Measurements from ENCODE around the gene SERP2.

DNA sequence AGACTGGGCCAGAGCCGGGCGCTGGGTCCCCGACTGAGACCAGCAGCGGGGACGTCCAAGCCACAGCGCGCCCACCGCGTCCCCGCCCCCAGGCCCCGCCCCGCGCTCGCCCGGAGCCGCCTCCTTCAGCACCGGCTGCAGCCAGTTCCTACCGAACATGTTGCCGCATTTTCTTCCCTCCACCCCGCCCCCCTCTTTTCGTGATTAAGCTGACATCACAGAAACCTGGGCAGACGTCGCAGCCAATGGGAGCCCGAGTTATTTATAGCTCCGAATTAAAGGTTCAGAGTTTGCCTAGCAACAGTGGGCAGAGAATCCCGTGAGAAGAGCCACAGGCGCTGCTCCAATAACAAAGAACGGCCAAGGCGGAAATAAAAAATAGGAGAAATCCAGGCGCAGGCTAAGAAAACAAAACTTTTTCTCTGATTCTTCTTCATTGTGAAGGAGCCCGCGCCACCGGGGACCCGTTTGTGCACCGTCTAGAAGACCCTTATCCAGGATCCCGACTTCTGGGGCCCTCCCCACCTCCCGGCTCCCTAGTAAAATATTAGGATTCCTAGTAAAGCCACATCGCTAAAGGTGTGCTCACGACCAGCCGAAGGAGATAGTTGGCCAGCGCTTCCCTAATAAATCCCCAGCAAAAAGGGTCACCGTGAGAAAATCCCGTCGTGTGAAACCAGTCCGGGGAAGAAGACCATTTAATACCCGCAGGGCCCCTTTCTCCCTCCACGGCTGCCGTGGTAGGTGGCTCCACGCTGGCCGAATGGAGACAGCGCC is 61.7 kb downstream of the SERP2 start:
- TF ChIP-seq KDM1A (IDR thresholded peaks at IDR 0.05; ENCODE audit: borderline replicate concordance): no peak
- TF ChIP-seq, protein P1, sequence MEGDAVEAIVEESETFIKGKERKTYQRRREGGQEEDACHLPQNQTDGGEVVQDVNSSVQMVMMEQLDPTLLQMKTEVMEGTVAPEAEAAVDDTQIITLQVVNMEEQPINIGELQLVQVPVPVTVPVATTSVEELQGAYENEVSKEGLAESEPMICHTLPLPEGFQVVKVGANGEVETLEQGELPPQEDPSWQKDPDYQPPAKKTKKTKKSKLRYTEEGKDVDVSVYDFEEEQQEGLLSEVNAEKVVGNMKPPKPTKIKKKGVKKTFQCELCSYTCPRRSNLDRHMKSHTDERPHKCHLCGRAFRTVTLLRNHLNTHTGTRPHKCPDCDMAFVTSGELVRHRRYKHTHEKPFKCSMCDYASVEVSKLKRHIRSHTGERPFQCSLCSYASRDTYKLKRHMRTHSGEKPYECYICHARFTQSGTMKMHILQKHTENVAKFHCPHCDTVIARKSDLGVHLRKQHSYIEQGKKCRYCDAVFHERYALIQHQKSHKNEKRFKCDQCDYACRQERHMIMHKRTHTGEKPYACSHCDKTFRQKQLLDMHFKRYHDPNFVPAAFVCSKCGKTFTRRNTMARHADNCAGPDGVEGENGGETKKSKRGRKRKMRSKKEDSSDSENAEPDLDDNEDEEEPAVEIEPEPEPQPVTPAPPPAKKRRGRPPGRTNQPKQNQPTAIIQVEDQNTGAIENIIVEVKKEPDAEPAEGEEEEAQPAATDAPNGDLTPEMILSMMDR (IDR thresholded peaks at IDR 0.05 in 2 of 3, conservative IDR thresholded peaks at IDR 0.05 in 1 of 3; ENCODE audit: control insufficient read depth in 2 of 3, extremely low read depth in 1 of 3, insufficient read depth in 1 of 3, low read depth in 3 of 3, low read length in 3 of 3): no peak
- TF ChIP-seq PAX8 (IDR thresholded peaks at IDR 0.05): no peak
- 0 out of 2 replicates have a peak, but pooled peaks have one; percentile 10 for TF ChIP-seq TCF12 (IDR thresholded peaks at IDR 0.05; ENCODE audit: low read depth, low read length)
- peak; percentile 22 for TF ChIP-seq SP1 (IDR thresholded peaks at IDR 0.05; ENCODE audit: low read depth, low read length)
- TF ChIP-seq, protein P2, sequence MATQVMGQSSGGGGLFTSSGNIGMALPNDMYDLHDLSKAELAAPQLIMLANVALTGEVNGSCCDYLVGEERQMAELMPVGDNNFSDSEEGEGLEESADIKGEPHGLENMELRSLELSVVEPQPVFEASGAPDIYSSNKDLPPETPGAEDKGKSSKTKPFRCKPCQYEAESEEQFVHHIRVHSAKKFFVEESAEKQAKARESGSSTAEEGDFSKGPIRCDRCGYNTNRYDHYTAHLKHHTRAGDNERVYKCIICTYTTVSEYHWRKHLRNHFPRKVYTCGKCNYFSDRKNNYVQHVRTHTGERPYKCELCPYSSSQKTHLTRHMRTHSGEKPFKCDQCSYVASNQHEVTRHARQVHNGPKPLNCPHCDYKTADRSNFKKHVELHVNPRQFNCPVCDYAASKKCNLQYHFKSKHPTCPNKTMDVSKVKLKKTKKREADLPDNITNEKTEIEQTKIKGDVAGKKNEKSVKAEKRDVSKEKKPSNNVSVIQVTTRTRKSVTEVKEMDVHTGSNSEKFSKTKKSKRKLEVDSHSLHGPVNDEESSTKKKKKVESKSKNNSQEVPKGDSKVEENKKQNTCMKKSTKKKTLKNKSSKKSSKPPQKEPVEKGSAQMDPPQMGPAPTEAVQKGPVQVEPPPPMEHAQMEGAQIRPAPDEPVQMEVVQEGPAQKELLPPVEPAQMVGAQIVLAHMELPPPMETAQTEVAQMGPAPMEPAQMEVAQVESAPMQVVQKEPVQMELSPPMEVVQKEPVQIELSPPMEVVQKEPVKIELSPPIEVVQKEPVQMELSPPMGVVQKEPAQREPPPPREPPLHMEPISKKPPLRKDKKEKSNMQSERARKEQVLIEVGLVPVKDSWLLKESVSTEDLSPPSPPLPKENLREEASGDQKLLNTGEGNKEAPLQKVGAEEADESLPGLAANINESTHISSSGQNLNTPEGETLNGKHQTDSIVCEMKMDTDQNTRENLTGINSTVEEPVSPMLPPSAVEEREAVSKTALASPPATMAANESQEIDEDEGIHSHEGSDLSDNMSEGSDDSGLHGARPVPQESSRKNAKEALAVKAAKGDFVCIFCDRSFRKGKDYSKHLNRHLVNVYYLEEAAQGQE (IDR thresholded peaks at IDR 0.05; ENCODE audit: low read depth, low read length): no peak

All from GM12878 (cell line).